Measurements from ENCODE around the gene MX2.
"Not testable (repeated sequence)": the region's sequence is repeated elsewhere in the genome, so short reads cannot be mapped to it uniquely, and the experiment has no call there.

The MX2 gene

GRCh38 chr21:41361786-41362604, at the start of gene MX2:
MX2 (plus strand) TSS chr21:41362027; CDS start chr21:41376907, 14,880 bp downstream.
- DNase-seq (ENCODE audit: low read depth in 2 of 2): peak; percentile 48 to 54

DNA sequence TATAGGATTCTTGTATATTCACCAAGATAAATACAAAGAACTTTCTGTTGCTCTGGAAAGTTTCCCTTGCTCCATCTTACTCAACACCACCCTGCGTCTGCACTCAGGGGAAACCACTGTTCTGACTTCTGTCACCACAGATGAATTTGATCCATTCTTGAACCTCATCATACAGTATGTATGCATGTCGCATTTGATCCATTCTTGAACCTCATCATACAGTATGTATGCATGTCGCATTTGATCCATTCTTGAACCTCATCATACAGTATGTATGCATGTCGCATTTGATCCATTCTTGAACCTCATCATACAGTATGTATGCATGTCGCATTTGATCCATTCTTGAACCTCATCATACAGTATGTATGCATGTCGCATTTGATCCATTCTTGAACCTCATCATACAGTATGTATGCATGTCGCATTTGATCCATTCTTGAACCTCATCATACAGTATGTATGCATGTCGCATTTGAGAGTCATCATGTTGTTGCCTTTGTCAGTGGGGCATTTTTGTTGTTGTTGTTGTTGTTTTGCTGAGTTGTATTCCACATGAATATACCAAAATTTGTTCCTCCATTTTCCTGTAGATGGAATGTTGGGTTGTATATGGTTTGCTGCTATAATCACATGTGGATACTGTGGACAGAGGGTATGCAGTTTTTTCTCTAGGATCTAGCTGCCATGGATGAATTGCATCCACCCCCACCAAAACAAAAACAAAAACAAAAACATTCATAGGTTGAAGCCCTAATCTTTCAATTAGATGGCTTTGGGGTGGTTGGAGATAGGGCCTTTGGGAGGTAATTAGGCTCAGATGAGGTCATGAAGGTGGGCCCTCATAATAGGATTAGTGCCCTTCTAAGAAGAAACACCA, 48.3 kb upstream of the MX2 start:
- not testable (repeated sequence) for DNase-seq (ENCODE audit: low read depth in 2 of 2)

DNA sequence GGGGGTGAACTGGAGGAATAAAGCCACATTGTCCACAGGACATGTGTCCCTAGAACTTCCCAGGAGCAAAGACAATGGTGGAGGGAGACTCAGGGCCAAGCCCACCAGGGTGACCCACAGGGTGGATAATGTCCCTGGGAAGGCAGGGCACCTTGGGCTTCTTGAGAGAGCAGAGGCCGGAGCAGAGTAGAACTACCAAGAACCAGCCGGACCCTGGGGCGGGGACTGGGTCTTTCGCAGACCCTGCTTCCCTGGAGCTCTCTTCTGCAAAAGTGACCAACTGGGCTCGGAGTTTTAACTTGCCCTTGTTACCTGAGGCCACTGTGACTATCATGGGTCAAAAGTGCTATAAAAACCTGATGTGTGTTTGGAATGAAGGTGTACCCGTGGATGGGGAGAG, 46.1 kb upstream of the MX2 start:
- no peak for DNase-seq (ENCODE audit: low read depth in 2 of 2)

GRCh38 chr21:41316200-41317062, 45.4 kb upstream of the MX2 start, which contains the start of gene FAM3B:
FAM3B (plus strand) TSS chr21:41316801; CDS start chr21:41316880, 79 bp downstream.
- DNase-seq (ENCODE audit: low read depth in 2 of 2): no peak

- DNase-seq (ENCODE audit: low read depth in 2 of 2): no peak
Measured at GRCh38 chr21:41317063-41317392, 44.8 kb upstream of the MX2 start.

- no peak for DNase-seq (ENCODE audit: low read depth in 2 of 2)
Measured at GRCh38 chr21:41317458-41317857, 44.4 kb upstream of the MX2 start.

GRCh38 chr21:41318218-41318617, 43.6 kb upstream of the MX2 start:
- no peak for DNase-seq (ENCODE audit: low read depth in 2 of 2)

DNA sequence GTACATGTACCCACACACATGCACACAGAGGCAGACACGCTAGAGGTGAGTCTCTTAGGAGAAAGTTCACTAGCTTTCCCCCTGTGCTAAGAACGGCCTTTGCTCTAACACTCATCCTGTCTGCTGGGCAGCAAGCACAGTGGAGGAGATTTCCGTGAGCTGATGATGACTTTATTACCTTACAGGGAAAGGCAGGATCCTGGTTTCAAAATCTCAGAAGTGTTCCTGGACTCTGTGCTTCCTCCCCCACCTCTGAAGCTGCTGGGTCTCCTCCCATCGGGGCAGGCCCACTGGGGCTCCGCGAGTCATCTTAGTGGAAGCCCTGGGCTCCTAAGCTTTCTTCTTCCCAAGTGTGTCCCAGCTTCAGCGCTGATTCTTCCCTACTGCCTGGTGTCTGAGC, 42.6 kb upstream of the MX2 start:
- DNase-seq (ENCODE audit: low read depth in 2 of 2): no peak

GRCh38 chr21:41321211-41321907, 40.5 kb upstream of the MX2 start:
- DNase-seq (ENCODE audit: low read depth in 2 of 2): no peak

DNA sequence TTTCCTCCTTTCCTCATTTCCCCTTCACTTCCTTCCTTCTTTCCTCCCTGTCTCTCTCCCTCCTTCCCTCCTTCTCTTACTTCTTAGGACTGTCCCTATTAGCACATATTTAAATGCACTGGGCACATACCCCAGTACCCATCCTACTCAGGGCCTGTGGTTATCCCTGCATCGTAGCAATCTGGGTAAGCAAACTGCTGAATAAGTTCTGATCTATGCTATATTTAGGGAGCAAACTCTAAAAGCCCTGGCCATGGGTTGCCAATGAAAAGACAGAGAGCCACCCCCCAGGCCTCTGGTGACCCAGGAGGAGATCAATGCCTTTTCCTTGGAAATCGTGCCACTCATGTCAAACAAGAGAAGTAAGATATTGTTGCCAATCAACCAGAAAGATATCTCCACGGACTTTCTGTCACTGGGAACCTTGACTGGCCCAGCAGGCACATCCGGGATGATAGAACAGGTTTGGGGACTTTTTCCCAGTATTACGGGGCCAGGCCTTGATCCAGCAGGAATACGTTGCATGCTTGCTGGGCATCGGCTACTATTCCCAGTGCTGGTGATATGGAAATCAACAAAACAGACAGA, 39.8 kb upstream of the MX2 start:
- no peak for DNase-seq (ENCODE audit: low read depth in 2 of 2)

DNA sequence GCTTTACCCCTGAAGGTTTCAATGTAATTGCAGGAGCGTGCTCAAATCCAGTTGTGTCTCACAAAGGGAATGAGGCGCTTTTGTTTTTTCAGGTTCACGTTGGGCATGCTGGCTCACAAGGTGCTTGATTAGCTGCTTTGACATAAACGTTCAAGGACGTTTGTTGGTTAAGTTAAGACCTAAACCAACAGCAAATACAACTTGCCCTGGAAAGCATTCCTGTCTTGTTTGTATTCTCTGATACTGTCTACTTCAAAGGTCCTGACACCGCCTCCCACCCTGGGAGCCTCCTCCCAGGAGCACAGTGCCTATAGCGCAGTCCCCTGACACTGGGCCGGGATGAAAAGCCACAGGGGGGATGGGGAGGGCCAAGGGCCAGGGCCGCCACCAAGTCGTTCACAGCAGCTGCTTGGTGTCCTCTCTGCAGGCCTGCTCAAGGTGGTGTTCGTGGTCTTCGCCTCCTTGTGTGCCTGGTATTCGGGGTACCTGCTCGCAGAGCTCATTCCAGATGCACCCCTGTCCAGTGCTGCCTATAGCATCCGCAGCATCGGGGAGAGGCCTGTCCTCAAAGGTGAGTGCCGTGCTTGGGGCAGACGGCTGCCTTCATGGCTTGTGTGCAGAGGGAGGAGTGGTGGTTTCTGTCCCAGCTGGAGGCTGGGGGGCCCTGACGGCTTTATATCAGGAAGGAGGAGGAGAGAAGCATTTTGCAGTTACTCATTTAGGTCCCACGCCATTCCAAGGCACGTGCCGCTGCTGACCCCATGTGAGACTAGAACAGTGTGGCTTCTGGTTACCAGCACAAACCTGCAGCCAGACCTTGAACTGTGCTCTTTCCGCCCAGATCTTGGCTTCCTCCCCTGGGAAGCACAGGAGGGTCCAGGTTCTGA, 39.1 kb upstream of the MX2 start:
- DNase-seq (ENCODE audit: low read depth in 2 of 2): no peak

GRCh38 chr21:41325138-41325912, 36.5 kb upstream of the MX2 start:
- no peak for DNase-seq (ENCODE audit: low read depth in 2 of 2)

- DNase-seq (ENCODE audit: low read depth in 2 of 2): no peak
Measured at GRCh38 chr21:41326414-41327080, 35.3 kb upstream of the MX2 start.

- no peak for DNase-seq (ENCODE audit: low read depth in 2 of 2)
Measured at GRCh38 chr21:41327753-41328152, 34.1 kb upstream of the MX2 start.

GRCh38 chr21:41328660-41329607, 32.9 kb upstream of the MX2 start:
- no peak for DNase-seq (ENCODE audit: low read depth in 2 of 2)

DNA sequence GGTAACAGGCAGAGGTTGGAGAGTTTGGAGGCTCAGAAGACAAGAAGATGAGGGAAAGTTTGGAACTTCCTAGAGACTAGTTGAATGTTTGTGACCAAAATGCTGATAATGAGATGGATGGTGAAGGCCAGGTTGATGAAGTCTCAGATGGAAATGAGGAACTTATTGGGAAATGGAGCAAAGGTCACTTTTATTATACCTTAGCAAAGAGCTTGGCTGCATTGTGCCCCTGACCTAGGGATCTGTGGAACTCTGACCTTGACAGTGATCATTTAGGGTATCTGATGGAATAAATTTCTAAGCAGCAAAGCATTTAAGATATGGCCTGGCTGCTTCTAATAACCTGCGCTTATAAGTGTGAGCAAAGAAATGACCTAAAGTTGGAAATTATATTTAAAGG, 28.1 kb upstream of the MX2 start:
- DNase-seq (ENCODE audit: low read depth in 2 of 2): no peak

DNA sequence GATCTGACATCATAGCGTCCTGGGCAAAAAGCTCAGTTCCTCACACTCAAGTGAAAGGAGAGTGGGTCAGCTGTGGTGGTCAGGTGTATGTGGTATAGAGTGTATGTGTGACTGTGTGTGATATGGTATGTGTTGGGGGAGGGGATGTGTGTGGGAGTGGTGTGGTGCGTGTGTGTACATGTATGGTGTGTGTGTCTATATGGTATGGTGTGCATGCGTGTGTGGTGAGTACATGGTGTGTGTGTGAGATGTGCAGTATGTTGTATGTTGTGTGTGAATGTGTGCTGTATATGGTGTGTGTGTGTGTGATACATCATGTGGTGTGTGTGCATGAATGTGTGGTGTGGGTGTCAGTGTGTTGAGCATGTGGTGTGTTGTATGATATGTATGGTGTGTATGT, 24.3 kb upstream of the MX2 start:
- no peak for DNase-seq (ENCODE audit: low read depth in 2 of 2)
